HTR-8/SVneo (cell line): Measurements from ENCODE around the gene KMT2B.
A peak's percentile ranks its signal among the peaks of the same experiment; 100 is the strongest.

Experiments used
- DNase-seq: peaks from one replicate; pipeline ENCODE4 v3.0.0; 2011; ENCODE audit warnings: low spot score, mixed read lengths; ENCODE audit not compliant: insufficient read length
- FAIRE-seq: peaks from 2 replicates; lab custom pipeline; 2011; peaks lifted over from hg19 to GRCh38; lab: Jason Lieb, UNC

KMT2B gene

GRCh38 chr19:35739275-35740107, 21.7 kb downstream of the KMT2B start:
- DNase-seq (no peak), FAIRE-seq (no peak)

GRCh38 chr19:35740108-35740422, 22.3 kb downstream of the KMT2B start:
- DNase-seq (no peak), FAIRE-seq (no peak)

DNA sequence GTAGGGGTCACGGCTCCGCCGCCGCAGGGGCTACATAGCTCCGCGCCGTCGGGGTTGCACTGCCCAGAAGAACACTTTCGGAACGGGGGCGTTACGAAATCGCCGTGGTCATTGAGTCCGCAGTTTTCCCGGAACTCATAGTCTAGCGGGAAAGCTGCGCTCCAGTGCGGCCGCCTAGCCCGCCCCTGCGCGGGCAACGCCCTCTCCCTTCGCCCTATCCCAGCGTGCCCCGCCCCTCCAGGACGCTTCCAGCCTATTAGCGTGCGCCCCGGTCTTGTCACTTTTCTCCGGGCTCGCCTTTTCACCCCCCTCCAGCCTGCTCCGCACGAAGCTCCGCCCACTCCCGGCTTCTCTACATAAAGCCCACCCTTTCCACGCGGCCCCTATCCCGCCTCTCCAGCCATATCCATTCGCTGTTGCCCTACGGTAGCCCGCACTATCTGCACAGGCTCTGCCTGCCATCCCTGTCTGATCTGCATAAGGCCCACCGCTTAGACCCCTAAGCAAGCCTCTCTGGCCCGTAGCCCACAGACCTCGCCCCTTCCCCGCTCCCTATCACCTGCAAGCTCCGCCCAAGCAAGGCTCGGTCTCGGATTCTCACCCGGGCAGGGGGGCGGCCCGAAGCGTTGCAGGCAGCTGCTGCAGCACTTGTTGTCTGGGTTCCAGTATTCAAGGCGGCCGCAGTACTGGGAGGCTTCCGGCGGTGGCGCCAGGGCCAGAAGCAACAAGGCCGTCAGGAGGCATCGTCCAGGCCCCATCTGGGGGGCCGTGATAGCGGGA, 22.8 kb downstream of the KMT2B start:
- peak; percentile 99 for DNase-seq
- peak; percentile 46 for FAIRE-seq

DNA sequence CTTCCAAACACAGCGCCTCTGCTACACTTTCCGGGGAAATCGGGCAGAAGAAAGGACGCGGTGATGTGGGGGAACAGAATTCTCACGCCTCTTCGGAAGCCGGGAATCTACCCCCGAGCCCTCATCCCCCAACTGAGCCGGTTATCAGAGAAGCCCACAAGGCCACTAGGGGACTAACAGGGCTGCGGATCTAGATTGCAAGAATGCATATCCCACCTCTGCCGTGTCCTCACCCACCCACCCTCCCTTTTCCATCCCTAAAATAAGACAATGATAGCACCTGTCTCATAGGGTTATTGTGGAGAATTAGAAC, 23.4 kb downstream of the KMT2B start:
- no peak for FAIRE-seq
- no peak for DNase-seq

GRCh38 chr19:35742121-35742724, 24.4 kb downstream of the KMT2B start, which contains the start of gene IGFLR1:
Gene IGFLR1 (minus strand): TSS chr19:35742452. CDS start chr19:35741180, 1,272 bp downstream.
- DNase-seq = no peak
- FAIRE-seq = no peak

GRCh38 chr19:35743640-35744429, 26.0 kb downstream of the KMT2B start:
- FAIRE-seq (no peak), DNase-seq (no peak)

DNA sequence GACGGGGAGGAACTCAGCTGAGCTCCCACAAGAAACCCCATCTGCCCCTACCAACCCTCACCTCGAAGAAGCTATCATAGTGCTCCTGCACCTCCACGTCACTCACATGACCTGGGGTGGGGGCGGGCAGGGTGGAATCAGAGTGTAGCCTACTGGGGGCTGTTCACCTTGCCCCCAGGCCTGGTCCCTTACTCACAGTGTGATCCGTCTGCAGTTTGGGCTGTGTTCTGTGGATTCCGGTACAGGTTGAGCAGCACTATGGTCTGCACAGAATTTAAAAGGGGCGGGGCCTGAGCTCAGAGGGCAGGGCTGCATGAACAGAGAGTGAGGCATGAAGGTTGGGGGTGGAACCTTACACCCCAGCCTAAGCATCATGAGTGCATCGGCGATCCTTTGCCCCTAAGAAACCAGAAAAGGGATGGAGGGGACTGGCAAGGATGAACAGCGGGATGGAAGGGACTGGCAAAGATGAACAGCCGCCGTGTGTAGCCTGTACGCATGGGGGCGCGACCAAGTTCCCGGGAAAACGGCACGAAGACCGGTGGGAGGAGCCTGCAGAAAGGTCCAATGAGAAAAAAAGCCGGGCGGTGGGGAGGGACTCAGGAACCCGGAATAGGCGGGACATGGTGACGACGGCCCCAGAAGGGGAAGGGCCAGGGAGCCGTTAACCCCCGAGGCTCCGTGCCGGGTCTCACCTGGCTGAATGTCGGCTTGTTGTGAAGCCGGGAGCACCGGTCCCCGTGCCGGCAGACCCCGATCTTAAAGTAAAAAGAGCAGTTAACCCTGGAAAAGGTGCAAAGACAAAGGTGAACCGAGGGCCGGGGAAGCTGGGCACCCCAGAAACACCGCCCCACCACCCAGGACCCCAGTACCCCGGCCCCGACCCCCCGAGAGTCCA, 26.9 kb downstream of the KMT2B start:
- no peak for FAIRE-seq
- peak; percentile 84 for DNase-seq

GRCh38 chr19:35745328-35746086, 27.7 kb downstream of the KMT2B start, which contains the start of the genes PSENEN and U2AF1L4:
Gene PSENEN (plus strand): TSS chr19:35745651. CDS start chr19:35745931, 280 bp downstream.
Gene U2AF1L4 (minus strand): TSS chr19:35745418. CDS start chr19:35745391, 27 bp downstream.
- DNase-seq (peak; percentile 96), FAIRE-seq (no peak)

GRCh38 chr19:35746087-35746462, 28.3 kb downstream of the KMT2B start:
- FAIRE-seq (no peak), DNase-seq (no peak)

DNA sequence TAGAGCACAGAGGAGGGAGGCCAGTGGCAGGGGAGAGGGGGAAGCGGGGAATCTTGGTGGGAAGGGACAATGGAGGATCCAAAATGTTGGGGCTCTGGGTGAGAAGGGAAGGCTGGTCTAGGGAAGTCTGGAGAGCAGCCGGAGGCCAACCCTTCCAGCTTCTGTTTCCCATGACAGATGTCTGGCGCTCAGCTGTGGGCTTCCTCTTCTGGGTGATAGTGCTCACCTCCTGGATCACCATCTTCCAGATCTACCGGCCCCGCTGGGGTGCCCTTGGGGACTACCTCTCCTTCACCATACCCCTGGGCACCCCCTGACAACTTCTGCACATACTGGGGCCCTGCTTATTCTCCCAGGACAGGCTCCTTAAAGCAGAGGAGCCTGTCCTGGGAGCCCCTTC, 28.7 kb downstream of the KMT2B start:
- no peak for DNase-seq
- no peak for FAIRE-seq

GRCh38 chr19:35748106-35749020, 30.6 kb downstream of the KMT2B start, which contains the start of gene LIN37:
Gene LIN37 (plus strand): TSS chr19:35748576. CDS start chr19:35748725, 149 bp downstream.
- FAIRE-seq (peak; percentile 58), DNase-seq (peak; percentile 99)

- FAIRE-seq (no peak), DNase-seq (no peak)
Measured at GRCh38 chr19:35750167-35750566, 32.4 kb downstream of the KMT2B start.

GRCh38 chr19:35751839-35752745, 34.3 kb downstream of the KMT2B start:
- FAIRE-seq (no peak), DNase-seq (no peak)

- no peak for FAIRE-seq
- DNase-seq = no peak
Measured at GRCh38 chr19:35752746-35753350, 35.0 kb downstream of the KMT2B start.

GRCh38 chr19:35753634-35754369, 36.0 kb downstream of the KMT2B start:
- no peak for FAIRE-seq

More at GRCh38 chr19:35753634-35754369, 36.0 kb downstream of the KMT2B start:
- no peak for DNase-seq
